ENCODE measurements around the gene ZW10.
"Not testable (repeated sequence)": the region's sequence is repeated elsewhere in the genome, so short reads cannot be mapped to it uniquely, and the experiment has no call there.

ZW10 gene

DNA sequence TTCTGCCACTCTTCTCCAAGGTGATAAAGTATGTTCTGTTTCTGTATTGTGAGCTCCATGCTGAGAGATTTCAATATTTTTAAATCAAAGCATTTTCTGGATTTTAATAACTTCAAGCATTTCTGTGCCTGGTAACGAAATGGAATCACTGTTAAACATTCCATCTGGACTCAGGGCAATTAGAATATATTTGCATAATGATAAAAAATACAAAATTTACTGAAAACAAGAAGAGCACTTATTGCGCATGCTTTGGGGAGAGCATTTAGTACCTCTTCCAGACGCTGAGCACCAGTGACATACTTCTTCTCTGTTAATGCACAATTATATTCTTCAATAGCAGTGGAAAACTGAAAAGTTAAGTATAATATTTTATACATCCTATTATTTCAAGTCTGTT is 13.3 kb downstream of the ZW10 start:
- no peak for DNase-seq (ENCODE audit: extremely low read depth in 1 of 2, low read depth in 1 of 2)

DNA sequence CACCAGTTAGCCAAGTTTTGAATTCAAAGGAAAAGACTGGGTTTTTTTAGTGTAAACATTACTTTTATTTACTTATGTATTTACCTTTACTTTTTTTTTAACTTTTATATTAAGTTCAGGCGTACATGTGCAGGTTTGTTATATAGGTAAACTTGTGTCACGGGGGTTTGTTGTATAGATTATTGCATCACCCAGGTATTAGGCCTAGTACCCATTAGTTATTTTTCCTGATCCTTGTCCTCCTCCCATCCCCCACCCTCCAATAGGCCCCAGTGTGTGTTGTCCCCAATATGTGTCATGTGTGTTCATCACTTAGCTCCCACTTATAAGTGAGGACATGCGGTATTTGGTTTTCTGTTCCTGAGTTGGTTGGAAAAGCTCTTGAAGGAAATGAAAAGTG is 20.6 kb downstream of the ZW10 start:
- no peak for DNase-seq (ENCODE audit: extremely low read depth in 1 of 2, low read depth in 1 of 2)

DNA sequence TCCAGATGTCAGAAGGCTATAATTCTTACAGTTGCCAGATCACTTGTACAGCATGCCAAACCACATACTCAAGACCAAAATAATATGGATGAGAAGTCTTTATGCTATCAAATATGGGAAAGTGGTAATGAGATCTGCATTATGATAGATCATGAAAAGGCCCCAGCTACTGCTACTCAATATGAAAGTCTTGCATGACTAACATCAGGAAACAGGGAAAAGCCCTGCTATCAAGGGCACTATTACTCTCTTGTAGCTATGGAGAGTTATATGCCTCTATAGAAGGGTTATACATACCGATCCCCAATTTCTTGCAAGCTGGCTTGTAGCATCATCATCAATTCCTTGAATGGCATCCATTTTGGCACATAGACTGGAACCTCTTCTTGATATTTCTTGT is 37.2 kb downstream of the ZW10 start:
- no peak for DNase-seq (ENCODE audit: extremely low read depth in 1 of 2, low read depth in 1 of 2)

DNA sequence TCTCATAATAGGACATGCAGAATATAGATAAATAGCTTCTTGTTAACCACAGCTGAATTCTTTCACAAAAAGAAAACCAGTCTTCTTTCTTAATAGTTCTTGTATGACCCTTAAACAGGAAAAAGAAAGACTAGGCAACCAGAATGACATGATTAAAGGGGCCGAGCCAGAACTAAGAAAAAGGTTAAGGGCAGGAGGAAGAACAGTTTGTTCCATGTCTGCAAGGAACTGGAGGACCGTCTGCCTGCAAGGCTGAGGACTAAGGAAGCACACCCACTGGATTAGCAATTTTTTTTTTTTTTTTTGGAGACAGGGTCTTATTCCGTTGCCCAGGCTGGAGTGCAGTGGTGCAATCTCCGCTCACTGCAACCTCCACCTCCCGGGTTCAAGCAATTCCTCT is 41.4 kb downstream of the ZW10 start:
- DNase-seq (ENCODE audit: extremely low read depth in 1 of 2, low read depth in 1 of 2) = no peak

DNA sequence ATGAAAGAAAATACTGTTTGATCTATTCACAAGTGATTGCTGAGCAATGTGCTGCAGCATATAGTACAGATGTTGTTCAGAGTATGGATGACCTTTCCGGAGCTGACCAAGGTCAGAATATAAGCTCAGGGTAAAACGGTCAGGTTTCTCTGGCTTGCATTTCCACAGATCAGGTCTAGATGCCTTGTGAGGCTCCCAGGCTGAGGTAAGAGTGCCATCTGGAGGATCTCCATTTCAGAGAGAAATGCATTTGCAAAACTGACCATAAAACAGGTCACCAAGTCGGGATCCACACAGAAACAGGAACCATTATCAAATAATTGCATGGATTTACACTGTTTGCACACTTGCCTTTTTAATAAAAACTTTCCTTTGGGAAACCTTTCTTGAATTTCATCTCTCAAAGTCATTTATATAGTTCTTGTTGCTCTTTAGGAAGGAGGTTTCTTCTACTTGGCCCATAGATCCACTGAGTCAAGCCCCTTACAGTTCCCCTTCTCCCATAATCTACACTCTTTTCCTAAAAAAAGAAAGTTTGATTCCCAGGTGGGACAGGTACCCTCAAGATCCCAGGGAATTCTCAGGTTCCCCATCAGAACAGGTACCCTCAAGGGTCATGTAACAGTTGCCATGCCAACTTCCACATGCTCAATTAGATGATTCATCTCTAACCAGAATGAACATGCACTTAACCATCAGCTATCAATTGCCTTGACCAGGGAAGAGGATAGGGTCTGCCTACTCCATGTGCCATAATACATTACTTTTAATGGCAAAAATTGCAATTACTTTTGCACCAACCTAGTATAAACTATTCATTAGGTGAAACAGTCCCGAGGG is 42.4 kb downstream of the ZW10 start:
- no peak for DNase-seq (ENCODE audit: extremely low read depth in 1 of 2, low read depth in 1 of 2)

DNA sequence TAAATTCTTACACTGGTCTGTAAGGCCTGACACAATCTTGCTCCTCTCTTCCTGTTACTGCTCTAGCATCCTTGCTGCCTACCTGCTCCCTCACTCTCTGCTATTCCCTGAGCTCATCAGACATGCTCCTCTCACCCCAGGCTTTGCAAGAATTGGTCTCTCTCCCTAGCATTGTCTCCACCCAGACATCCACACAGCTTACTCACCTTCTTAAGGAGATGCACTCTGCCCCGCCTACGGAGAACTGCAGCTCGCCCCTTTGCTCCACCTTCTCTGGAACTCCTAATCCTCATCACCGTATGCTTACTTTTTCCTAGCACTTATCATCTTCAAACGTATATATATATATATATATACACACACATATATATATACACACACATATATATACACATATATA is 44.0 kb downstream of the ZW10 start:
- no peak for DNase-seq (ENCODE audit: extremely low read depth in 1 of 2, low read depth in 1 of 2)

DNA sequence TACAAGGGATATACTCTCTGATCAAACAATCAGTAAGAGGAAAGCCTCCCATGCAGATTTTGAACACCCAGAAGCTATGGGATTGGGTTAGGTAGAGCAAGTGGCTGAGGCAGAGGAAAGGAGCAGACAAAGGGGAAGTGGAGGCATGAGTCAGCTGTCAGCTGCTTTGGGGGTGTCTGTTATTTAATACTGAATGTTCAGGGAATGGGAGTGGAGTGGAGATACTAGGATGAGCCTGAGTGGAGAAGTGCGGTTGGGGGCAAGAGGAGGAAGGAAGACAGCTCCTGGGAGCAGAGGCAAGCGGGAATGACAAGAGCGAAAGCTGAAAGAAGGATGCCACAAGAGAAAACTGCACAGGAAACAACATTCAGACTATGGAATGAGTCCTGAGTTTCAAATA is 44.7 kb downstream of the ZW10 start:
- DNase-seq (ENCODE audit: extremely low read depth in 1 of 2, low read depth in 1 of 2) = no peak

DNA sequence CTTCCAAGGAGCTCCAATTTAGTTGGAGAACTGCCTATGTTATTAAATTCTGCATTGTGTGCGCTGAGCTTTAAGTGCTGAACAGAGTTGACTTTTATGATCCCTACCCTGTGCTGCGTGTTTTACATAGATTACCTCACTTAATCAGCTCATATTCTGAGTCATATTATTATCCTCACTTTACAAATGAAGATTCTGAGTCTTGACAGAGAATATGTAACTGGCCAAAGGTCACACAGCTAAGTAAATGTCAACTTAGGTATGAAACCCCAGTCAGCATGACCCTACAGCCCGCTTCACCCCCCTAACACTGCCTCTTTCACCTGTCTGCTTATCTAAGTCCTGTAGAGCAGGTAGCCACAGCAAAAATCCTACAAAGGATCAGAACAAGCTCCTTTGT is 47.6 kb downstream of the ZW10 start:
- no peak for DNase-seq (ENCODE audit: extremely low read depth in 1 of 2, low read depth in 1 of 2)

DNA sequence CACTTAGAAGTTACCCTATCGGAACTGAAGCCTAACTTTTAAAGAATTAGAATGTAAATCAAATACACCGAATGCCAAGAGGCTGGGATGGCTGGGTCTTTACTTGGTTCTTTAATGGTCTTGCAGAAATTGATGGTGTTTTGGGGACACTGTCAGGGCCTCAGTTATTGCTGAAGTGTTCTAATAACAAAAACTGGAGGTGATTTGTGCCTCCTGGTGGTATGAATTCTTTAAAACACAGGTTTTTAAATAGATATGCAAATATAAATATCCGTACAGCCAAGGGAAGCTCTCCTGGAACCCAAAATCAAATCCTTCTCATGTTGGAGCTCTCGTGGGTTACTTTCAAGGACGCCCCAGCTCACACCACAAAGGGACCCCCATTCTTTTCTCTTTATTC is 48.1 kb downstream of the ZW10 start:
- DNase-seq (ENCODE audit: extremely low read depth in 1 of 2, low read depth in 1 of 2) = no peak

DNA sequence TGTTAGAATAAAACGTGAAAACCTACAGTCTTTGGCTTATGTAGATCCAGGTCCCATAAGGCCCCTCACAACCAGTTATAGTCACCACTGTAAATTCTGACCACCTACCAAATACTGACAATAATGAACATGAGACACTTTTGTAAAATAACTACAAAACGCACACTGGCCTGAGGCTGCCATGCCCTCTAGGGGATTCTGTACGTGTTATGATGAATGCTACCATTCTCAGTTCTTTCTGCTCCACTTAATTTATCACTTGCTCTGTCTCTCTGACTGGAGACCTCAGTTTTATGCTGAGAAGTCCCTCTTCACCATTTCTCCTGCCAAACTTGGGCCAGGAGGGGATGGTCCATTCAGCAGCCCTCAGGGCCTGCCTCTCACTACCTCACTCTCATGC is 48.7 kb downstream of the ZW10 start:
- no peak for DNase-seq (ENCODE audit: extremely low read depth in 1 of 2, low read depth in 1 of 2)

DNA sequence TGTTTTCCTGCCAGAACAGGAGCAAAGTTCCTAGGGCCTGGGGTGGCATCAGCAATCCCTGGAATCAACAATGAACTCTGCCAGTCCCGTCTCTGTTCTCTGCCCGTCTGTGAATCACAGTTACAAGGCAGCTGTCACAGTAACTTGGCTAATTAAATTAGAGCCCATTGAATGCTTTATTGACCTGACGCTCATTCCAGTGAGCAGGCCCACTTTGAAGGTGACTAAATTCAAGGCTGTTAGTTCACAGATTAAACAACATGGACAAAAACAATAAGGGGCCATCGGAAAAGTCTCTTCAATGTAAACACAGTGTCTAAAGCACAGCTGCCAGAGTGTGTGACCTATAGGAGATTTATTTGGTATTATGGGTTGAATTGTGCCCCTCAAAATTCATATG is 49.7 kb downstream of the ZW10 start:
- no peak for DNase-seq (ENCODE audit: extremely low read depth in 1 of 2, low read depth in 1 of 2)

DNA sequence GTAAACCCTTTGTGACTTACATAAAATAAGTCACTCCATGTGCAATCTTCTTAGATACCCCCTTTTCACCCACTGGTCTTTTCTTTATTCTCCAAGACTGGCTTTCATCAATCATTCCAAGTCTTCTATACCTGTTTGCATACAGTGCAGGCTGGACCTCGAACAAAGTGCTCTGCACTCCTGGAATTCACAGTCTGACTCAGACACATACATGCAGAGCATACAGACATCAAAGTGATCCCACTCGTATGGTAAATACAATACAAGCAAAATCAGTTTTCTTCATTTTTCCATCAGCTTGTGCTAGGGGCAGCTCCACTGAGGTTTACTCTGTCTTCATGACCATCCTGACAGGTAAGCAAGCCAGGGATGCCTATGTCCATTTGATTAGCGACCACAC is 50.6 kb downstream of the ZW10 start:
- DNase-seq (ENCODE audit: extremely low read depth in 1 of 2, low read depth in 1 of 2) = no peak

DNA sequence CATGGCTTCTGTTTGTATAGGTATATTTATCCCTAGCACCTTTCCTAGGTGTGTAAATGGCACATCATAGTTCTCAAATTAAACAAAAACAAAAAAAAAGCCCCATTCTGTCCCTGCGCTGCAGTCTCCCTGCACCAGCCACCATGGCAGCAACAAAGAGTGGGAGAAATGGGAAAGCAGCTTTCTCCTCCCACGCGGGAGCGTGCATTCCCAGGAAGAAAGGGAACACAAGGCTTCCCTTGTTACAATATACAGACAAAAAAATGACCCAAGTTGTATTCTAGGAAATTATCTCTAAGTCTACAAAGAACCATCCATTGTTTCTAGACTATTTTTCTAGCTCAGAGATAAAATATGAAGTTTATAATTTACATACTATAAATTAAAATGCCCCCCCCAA is 51.3 kb downstream of the ZW10 start:
- DNase-seq (ENCODE audit: extremely low read depth in 1 of 2, low read depth in 1 of 2) = no peak

DNA sequence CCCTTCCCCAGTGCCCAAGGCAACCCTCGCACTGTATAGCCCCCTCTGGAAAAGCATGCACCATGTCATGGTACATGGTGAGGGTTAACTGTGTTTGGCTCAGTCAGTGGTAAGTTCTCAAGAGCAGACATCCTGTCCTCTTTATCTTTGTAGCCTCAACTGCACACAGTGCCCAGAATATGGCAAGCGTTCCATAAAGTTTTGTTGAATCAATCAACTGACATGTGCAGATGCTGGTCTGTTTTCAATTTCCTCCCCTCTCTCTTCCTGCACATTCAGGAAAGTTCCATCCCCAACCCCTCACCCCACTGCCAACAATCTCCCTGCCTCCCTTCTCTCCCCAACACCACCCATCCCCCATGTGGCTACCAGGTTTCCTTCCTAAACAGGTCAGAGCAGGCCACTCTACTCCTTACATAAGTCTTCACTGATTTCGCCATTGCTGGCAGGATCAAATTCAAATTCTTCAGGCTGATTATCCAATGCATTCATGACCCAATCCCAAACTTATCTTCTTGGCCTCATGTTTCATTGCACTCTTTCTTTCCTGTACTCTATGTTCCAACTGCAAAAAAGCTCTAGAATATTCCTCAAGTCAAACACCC is 51.9 kb downstream of the ZW10 start:
- no peak for DNase-seq (ENCODE audit: extremely low read depth in 1 of 2, low read depth in 1 of 2)

DNA sequence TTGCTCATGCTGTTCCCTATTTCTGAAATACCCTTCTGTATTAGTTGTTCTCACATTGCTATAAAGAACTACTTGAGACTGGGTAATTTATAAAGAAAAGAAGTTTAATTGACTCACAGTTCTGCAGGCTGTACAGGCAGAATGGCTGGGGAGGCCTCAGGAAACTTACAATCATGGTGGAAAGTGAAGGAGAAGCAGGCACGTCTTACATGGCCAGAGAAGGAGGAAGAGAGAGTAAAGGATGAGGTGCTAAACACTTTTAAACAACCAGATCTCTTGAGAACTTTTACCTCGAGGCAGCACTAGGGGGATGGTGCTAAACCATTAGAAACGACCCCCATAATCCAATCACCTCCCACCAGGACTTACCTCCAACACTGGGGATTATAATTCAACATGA is 53.0 kb downstream of the ZW10 start:
- not testable (repeated sequence) for DNase-seq (ENCODE audit: extremely low read depth in 1 of 2, low read depth in 1 of 2)

DNA sequence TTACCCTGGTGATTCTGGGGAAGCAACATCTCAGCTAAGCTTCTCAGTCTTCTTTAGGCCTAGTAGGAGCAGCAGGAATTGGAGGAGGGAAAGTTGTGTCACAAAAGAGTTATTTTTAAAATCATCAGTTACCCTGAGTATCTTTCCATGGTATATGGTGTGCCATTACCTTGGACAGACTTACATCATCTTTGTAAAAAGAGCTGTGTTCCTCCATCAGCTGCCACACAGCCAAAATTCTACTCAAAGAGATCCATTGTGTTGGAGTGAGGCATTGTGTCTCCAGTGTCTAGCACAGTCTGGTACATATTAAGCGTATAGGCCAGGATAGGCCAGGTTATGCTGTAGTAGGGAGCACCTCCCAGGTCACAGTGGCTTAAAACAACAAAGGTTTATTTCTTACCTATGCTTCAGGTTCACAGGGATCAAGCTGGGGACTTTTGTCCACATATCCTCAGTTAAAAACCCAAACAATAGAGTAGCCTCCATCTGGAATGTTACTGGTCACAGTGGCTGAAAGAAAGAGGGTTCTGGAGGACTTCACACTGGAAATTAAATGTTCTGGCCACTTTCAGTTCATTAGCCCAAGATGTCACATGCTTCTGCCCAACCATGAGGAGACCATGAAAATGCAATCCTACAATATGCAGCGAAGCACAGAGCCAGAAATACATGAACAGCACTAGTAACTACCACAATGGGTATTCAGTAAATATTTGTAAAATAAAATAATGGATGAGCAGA is 57.4 kb downstream of the ZW10 start:
- no peak for DNase-seq (ENCODE audit: extremely low read depth in 1 of 2, low read depth in 1 of 2)

DNA sequence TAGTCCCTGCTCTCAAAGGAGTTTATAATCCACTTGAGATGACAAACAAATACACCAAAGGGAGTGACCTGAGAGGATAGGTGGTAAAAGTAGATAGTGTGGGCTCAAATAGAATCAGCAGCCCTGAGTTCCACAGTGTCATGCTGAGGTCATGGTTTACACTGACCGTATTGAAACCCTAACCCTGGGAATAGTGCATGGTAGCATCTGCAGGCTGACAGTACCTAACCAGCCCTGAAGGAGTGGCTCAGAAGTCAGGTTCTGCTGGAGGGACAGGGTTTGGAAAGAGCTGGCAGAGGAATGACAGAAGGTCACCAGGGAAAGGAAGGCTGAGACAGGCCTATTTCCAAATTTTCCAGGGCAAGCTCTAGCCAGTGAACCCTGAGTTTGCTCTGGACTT is 58.2 kb downstream of the ZW10 start:
- DNase-seq (ENCODE audit: extremely low read depth in 1 of 2, low read depth in 1 of 2) = no peak

DNA sequence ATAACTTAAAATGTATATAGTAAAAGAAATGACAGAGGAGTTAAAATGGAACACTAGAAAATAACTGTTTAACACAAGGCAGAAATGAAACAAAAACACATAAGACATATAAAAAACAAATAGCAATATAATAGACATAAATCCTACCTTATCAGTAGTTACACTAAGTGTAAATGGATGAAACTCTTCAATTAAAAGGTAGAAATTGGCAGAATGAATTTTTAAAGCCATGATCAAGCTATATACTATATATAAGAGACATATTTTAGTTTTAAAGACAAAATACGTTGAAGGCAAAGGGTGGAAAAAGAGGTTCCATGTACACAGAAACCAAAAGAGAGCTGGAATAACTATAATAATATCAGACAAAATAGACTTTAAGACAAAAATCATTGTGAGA is 62.5 kb downstream of the ZW10 start:
- no peak for DNase-seq (ENCODE audit: extremely low read depth in 1 of 2, low read depth in 1 of 2)

DNA sequence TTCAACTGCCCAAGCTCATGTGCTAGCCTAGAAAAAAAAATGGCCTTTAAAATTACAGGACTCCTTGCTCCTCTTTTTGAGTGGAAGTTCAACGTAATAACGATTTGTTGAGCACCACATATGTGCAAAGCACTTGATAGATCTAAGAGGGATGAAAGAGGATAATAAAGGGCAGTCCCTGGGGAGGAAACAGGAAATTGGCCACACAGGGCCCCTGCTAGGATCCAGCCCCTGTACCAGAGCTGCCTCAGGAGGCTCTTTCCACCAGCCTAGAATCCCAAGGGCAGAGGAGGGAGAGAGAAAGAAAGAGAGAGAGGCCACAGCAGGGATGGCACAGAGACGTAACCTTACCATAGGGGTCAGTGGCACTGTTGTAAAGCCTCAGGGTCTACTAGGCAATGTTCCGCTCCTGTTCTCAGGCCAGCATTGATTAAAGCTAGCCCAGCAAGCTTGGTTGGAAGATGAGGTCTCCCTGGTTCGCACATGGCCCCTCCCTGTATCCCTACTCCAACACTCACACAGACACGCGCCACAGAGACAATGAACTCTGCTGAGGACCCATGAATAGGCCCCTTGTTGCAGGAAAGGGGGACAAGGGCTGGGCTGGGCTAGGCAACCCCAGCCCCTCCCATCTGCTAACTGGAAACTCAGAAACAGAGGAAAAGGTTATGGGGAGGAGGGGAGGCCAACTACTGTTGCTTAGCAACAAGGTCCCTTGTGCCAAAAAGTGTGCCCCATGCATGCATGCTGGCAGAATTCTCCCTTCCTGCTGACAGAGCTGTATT is 67.4 kb downstream of the ZW10 start, which contains the start of gene TMPRSS5:
TSS of gene TMPRSS5 (minus strand) at position 438 of the 785 bp plus-strand sequence. CDS start at position 354, 84 bp downstream.
- DNase-seq (ENCODE audit: extremely low read depth in 1 of 2, low read depth in 1 of 2) = no peak

DNA sequence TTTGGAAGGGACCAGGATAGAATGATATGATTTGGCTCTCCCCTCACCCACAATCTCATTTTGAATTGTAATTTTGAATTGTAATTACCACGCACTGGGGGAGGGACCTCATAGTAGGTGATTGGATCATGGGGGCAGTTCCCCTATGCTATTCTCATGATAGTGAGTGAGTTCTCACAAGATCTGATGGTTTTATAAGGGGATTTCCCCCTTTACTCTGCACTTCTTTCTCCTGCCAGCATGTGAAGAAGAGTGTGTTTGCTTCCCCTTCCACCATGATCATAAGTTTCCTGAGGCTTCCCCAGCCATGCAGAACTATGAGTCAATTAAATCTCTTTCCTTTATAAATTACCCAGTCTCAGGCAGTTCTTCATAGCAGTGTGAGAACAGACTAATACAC is 69.9 kb downstream of the ZW10 start:
- not testable (repeated sequence) for DNase-seq (ENCODE audit: extremely low read depth in 1 of 2, low read depth in 1 of 2)

DNA sequence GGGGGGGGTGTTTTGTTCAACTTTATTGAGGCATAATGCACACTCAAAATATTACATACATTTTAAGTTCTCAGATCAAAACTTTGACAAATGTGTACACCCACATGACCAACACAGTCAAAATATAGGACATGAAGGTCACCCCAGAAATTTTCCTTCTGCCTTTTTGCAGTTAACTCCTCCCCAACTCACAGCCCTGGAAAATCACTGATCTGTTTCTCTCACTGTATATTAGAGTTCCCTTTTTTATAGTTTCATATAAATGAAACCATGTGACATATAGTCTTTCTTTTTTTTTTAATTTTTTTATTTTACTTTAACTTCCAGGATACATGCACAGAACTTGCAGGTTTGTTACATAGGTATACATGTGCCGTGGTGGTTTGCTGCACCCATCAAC is 72.0 kb downstream of the ZW10 start:
- DNase-seq (ENCODE audit: extremely low read depth in 1 of 2, low read depth in 1 of 2) = no peak

Measured in stimulated activated CD8-positive, alpha-beta memory T cell treated with anti-CD3 and anti-CD28 coated beads, Interleukin-7, amount 100 ng/mL, for 48 hours (primary cell).